ENCODE measurements around the gene PSMB7.

GRCh38 chr9:124350494-124351263 lies 64.6 kb downstream of the PSMB7 start:
- TF ChIP-seq CTCF (conservative IDR thresholded peaks at IDR 0.05; ENCODE audit: low read length) (no peak), EZH2phosphoT487 (IDR thresholded peaks at IDR 0.05; ENCODE audit: borderline replicate concordance) (no peak)
